ENCODE measurements around the gene CD300LB.

Gene CD300LB

DNA sequence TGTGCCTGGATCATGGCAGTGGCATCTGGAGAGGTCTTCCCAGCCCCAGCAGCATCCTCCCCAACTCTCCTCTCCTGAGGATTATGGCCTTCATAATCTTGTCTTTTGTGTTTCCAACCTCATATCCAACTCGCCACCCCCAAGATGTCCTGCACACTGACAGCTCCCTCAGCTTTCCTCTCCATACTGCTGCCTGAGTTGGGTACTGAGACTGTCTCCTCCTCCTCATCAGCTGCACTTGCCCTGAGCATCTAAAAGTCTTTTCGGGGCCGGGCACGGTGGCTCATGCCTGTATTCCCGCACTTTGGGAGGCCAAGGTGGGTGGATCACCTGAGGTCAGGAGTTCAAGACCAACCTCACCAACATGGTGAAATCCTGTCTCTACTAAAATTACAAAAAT is 2.0 kb downstream of the CD300LB start:
- H3K4me3 ChIP-seq (ENCODE audit: low read length, poor library complexity, severe bottlenecking) = no peak overlapping the region
- H3K4me1 ChIP-seq (ENCODE audit: insufficient read depth, low read length, poor library complexity, severe bottlenecking) = no peaks in the 10 kb centered on the region
- no peaks in the 10 kb centered on the region for H3F3A ChIP-seq (ENCODE audit: low read depth)
- no peaks in the 10 kb centered on the region for H3K79me2 ChIP-seq (ENCODE audit: insufficient read depth, low read length)
- H3K4me2 ChIP-seq (ENCODE audit: low read depth, low read length, poor library complexity, severe bottlenecking) = no peak overlapping the region
- no peaks in the 10 kb centered on the region for H3K9me2 ChIP-seq (replicated peaks; ENCODE audit: low read depth, low read length)
- H3K27me3 ChIP-seq (ENCODE audit: insufficient read depth, low read length, poor library complexity, severe bottlenecking) = no peaks in the 10 kb centered on the region
- H2AFZ ChIP-seq (ENCODE audit: low read length) = no peak overlapping the region
- H3K9me3 ChIP-seq (ENCODE audit: insufficient read depth, low read depth, low read length) = no peaks in the 10 kb centered on the region
- no peaks in the 10 kb centered on the region for H3K36me3 ChIP-seq (ENCODE audit: insufficient read depth, low read length)
- TF ChIP-seq, protein P1, sequence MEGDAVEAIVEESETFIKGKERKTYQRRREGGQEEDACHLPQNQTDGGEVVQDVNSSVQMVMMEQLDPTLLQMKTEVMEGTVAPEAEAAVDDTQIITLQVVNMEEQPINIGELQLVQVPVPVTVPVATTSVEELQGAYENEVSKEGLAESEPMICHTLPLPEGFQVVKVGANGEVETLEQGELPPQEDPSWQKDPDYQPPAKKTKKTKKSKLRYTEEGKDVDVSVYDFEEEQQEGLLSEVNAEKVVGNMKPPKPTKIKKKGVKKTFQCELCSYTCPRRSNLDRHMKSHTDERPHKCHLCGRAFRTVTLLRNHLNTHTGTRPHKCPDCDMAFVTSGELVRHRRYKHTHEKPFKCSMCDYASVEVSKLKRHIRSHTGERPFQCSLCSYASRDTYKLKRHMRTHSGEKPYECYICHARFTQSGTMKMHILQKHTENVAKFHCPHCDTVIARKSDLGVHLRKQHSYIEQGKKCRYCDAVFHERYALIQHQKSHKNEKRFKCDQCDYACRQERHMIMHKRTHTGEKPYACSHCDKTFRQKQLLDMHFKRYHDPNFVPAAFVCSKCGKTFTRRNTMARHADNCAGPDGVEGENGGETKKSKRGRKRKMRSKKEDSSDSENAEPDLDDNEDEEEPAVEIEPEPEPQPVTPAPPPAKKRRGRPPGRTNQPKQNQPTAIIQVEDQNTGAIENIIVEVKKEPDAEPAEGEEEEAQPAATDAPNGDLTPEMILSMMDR (conservative IDR thresholded peaks at IDR 0.05; ENCODE audit: low read length) = no peak
- H3K9ac ChIP-seq (ENCODE audit: low read depth, low read length, poor library complexity, severe bottlenecking) = no peak overlapping the region
- no peaks in the 10 kb centered on the region for H4K20me1 ChIP-seq (ENCODE audit: insufficient read depth, low read length, poor library complexity, severe bottlenecking)

DNA sequence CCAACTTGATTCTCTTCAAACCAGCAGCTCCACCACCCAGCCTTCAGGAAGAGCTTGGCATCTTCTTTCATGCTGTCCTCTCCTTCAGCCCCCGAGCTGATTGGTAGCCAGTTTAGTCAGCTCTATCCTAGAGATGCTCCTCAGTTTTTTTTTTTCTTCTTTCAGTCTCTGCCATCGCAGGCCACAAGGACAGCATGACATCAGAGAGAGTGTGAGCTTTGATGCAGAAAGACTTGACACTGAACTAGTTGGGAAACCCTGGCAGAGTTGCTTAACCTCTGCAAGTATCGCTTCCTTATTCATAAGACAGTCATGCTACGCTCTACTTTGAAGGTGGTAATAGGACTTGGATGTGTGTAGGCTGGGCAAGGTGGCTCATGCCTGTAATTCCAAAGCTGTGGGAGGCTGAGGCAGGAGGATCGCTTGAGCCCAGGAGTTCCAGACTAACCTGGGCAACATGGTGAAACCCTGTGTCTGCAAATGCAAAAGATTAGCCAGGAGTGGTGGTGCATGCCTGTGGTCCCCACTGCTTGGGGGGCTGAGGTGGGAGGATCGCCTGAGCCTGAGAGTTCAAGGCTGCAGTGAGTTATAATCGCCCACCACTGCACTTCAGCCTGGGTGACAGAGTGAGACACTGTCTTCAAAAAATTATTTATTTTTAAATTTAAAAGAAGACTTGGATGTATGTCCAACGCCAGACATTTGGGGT is 2.6 kb downstream of the CD300LB start:
- no peak overlapping the region for H3K9ac ChIP-seq (ENCODE audit: low read depth, low read length, poor library complexity, severe bottlenecking)
- H3K9me3 ChIP-seq (ENCODE audit: insufficient read depth, low read depth, low read length) = no peaks in the 10 kb centered on the region
- TF ChIP-seq, protein P1 (conservative IDR thresholded peaks at IDR 0.05; ENCODE audit: low read length) = no peak
- no peak for TF ChIP-seq EZH2phosphoT487 (IDR thresholded peaks at IDR 0.05; ENCODE audit: borderline replicate concordance)
- no peaks in the 10 kb centered on the region for H3K36me3 ChIP-seq (ENCODE audit: insufficient read depth, low read length)
- H4K20me1 ChIP-seq (ENCODE audit: insufficient read depth, low read length, poor library complexity, severe bottlenecking) = no peaks in the 10 kb centered on the region
- H3F3A ChIP-seq (ENCODE audit: low read depth) = no peaks in the 10 kb centered on the region
- no peaks in the 10 kb centered on the region for H3K79me2 ChIP-seq (ENCODE audit: insufficient read depth, low read length)
- H3K27me3 ChIP-seq (ENCODE audit: insufficient read depth, low read length, poor library complexity, severe bottlenecking) = no peaks in the 10 kb centered on the region
- H3K4me2 ChIP-seq (ENCODE audit: low read depth, low read length, poor library complexity, severe bottlenecking) = no peak overlapping the region
- no peaks in the 10 kb centered on the region for H3K4me1 ChIP-seq (ENCODE audit: insufficient read depth, low read length, poor library complexity, severe bottlenecking)
- H3K9me2 ChIP-seq (replicated peaks; ENCODE audit: low read depth, low read length) = no peaks in the 10 kb centered on the region
- no peak overlapping the region for H2AFZ ChIP-seq (ENCODE audit: low read length)
- no peak overlapping the region for H3K4me3 ChIP-seq (ENCODE audit: low read length, poor library complexity, severe bottlenecking)

DNA sequence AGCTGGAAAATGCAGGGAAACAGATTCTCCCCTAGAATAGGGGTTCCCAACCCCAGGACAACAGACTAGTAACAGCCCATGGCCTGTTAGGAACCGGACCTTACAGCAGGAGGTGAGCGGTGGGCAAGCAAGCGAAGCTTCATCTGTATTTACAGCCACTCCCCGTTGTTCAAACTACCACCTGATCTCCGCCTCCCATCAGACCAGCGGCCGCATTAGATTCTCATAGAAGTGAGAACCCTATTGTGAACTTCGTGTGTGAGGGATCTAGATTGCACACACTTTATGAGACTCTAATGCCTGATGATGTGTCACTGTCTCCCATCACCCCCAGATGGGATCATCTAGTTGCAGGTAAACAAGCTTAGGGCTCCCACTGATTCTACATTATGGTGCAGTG is 3.5 kb downstream of the CD300LB start:
- Histone ChIP-seq H3F3A (ENCODE audit: low read depth) (no peaks in the 10 kb centered on the region), H3K27me3 (ENCODE audit: insufficient read depth, low read length, poor library complexity, severe bottlenecking) (no peaks in the 10 kb centered on the region), H3K9me3 (ENCODE audit: insufficient read depth, low read depth, low read length) (no peaks in the 10 kb centered on the region), H2AFZ (ENCODE audit: low read length) (no peak overlapping the region), H3K9ac (ENCODE audit: low read depth, low read length, poor library complexity, severe bottlenecking) (no peak overlapping the region), H3K4me1 (ENCODE audit: insufficient read depth, low read length, poor library complexity, severe bottlenecking) (no peaks in the 10 kb centered on the region), H3K36me3 (ENCODE audit: insufficient read depth, low read length) (no peaks in the 10 kb centered on the region), H3K4me2 (ENCODE audit: low read depth, low read length, poor library complexity, severe bottlenecking) (no peak overlapping the region), H3K4me3 (ENCODE audit: low read length, poor library complexity, severe bottlenecking) (no peak overlapping the region), H3K79me2 (ENCODE audit: insufficient read depth, low read length) (no peaks in the 10 kb centered on the region), H3K9me2 (replicated peaks; ENCODE audit: low read depth, low read length) (no peaks in the 10 kb centered on the region), H4K20me1 (ENCODE audit: insufficient read depth, low read length, poor library complexity, severe bottlenecking) (no peaks in the 10 kb centered on the region)
- no peak for TF ChIP-seq EZH2phosphoT487 (IDR thresholded peaks at IDR 0.05; ENCODE audit: borderline replicate concordance)
- TF ChIP-seq, protein P1 (conservative IDR thresholded peaks at IDR 0.05; ENCODE audit: low read length) = no peak
